ENCODE data around the gene WDR17. TPM values are rescaled to one million over a fixed set of nuclear protein-coding genes. Genes with fewer than 3 reads are reported as not detected.
"Not testable (repeated sequence)": the region's sequence is repeated elsewhere in the genome, so short reads cannot be mapped to it uniquely, and the experiment has no call there.

WDR17 gene
- total RNA-seq, 3 donors from 2014 or later = 1.7 to 4.3 (median 3.9) TPM

GRCh38 chr4:176189891-176190795, 124.5 kb downstream of the WDR17 start:
- ATAC-seq = no peak
- no peak for DNase-seq
- Mint-ChIP-seq H3K9me3 (no peaks in the 10 kb centered on the region), H3K36me3 (ENCODE audit: insufficient read depth) (no peaks in the 10 kb centered on the region), H3K4me3 (no peak overlapping the region), H3K27me3 (ENCODE audit: low read depth) (peaks cover 41% of the 10 kb centered on the region), H3K4me1 (ENCODE audit: low read depth) (peaks cover 20% of the 10 kb centered on the region)

DNA sequence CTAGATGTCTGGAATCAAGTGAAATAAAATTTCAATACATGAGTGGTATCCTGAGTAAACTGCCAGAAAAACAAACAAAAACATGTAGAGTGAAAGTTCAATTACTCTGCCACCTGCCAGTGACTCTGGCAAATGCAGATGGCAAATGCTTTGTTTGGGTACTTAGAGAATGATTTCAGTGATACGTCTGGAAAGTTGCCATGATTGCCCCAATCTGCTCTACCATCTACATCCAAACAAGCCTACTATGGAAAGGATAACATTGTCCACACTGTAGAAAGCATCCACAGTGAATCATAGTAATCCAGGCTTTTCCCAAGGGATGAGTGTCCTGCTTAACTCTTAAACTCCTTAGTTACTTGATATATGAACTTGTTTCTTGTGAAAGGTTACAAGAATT, 126.3 kb downstream of the WDR17 start:
- peaks cover 4% of the 10 kb centered on the region for H3K9me3 Mint-ChIP-seq
- H3K4me3 Mint-ChIP-seq = no peak overlapping the region
- no peak for ATAC-seq
- peaks cover 33% of the 10 kb centered on the region for H3K27me3 Mint-ChIP-seq (ENCODE audit: low read depth)
- peaks cover 30% of the 10 kb centered on the region for H3K4me1 Mint-ChIP-seq (ENCODE audit: low read depth)
- peaks cover 1% of the 10 kb centered on the region for H3K36me3 Mint-ChIP-seq (ENCODE audit: insufficient read depth)
- no peak for DNase-seq

DNA sequence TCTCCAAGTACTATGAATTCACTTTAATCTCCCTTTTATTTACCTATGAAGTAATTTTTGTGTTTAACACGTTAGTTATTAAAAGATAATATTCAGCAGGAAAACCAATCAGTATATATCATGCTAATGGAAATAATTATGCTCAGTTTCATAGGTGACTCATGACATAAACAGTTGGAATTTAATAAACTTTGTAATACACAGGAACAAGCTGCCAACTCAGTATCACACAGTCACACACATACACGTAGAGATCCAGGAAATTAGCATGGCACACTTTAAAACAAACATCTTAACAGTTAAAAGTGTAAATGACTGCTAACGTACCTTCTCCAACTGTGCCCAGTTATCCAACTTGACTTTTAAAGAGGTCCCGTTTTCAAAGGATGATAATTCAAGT, 127.5 kb downstream of the WDR17 start:
- H3K4me3 Mint-ChIP-seq = no peak overlapping the region
- peaks cover 36% of the 10 kb centered on the region for H3K27me3 Mint-ChIP-seq (ENCODE audit: low read depth)
- H3K4me1 Mint-ChIP-seq (ENCODE audit: low read depth) = peaks cover 28% of the 10 kb centered on the region
- DNase-seq = no peak
- H3K36me3 Mint-ChIP-seq (ENCODE audit: insufficient read depth) = peaks cover 1% of the 10 kb centered on the region
- H3K9me3 Mint-ChIP-seq = peaks cover 4% of the 10 kb centered on the region
- no peak for ATAC-seq

- ATAC-seq (peak; percentile 85 to 89), DNase-seq (no peak)
- H3K4me3 Mint-ChIP-seq = peak overlapping the region; percentile 65
- H3K9me3 Mint-ChIP-seq = peaks cover 4% of the 10 kb centered on the region
- peaks cover 34% of the 10 kb centered on the region for H3K27me3 Mint-ChIP-seq (ENCODE audit: low read depth)
- peaks cover 1% of the 10 kb centered on the region for H3K36me3 Mint-ChIP-seq (ENCODE audit: insufficient read depth)
- peaks cover 28% of the 10 kb centered on the region for H3K4me1 Mint-ChIP-seq (ENCODE audit: low read depth)
Observed at GRCh38 chr4:176193938-176194337, 128.3 kb downstream of the WDR17 start.

DNA sequence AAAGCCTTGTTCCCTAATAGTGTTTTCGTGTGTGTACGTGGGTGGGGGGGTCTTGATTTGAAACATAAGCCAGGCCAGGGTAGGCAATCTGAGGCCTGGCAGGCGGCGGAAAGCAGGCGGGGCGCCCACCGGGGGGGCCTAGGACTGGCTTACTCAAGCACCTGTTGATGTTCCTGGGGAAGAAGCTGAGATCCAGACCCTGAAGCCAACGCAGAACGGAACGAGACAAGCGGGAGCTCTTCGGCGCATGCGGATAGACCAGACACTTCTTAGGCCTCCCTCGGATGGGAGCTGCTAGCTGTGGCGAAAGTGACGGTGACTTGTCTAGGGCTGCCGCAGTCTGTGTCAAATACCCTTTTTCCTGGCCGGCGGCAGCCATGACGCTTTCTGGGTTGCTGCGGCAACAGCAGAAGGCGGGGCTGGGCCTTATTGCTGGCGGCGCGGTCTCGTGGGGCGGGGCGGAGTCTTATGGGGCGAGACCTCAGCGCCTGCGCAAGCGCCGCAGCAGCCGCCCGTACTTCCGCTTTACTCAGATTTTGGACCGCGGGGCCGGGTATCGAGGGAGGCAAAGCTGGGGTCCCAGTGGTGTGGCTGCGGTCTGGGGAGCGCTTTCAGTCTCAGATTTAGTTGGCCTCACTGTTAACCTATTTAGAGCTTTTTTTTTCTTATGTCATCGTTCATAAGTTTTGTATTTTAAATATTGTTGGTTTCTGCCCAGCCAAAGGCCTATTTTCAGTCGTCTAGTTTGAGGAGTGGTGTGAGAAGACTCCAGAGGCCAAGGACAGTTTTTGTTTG, 129.7 kb downstream of the WDR17 start, which contains the start of gene SPATA4:
SPATA4 (minus strand) TSS at position 402 of the 795 bp plus-strand sequence; CDS start at position 379, 23 bp downstream.
- Mint-ChIP-seq H3K4me1 (ENCODE audit: low read depth) (peaks cover 28% of the 10 kb centered on the region), H3K4me3 (peak within 1 kb of the TSS; percentile 72), H3K9me3 (peaks cover 4% of the 10 kb centered on the region), H3K36me3 (ENCODE audit: insufficient read depth) (peaks cover 1% of the 10 kb centered on the region), H3K27me3 (ENCODE audit: low read depth) (peaks cover 24% of the 10 kb centered on the region)
- DNase-seq (peak; percentile 91), ATAC-seq (peak; percentile 81 to 84)

DNA sequence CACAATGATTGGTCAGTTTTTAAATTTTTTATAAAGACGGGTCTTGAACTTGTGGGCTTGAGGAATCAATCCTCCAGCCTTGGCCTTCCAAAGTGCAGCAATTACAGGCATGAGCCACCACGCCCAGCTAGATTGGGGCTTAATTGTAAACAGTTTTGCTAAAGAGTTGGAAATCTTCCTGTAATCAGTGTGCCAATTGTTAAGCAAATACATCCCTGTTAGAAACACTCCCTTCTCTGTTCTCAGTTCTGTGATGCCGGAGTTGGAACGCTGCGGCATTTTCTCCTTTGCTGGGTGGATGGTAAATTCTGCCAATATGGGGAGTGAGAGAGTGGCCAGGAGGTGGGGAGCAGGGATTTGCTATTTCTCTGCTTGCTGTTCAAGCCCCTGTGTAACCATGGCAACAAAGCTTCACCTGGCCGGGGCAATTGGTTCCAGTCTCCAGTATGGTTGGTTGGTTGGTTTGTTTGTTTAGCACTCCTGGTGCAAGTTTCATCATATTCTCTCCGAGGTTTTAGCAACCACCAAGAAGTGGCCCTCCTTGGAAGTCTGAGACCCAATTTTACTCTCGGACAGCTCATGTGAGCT, 132.8 kb downstream of the WDR17 start:
- no peak for ATAC-seq
- H3K36me3 Mint-ChIP-seq (ENCODE audit: insufficient read depth) = peaks cover 1% of the 10 kb centered on the region
- H3K4me3 Mint-ChIP-seq = no peak overlapping the region
- peaks cover 4% of the 10 kb centered on the region for H3K9me3 Mint-ChIP-seq
- H3K27me3 Mint-ChIP-seq (ENCODE audit: low read depth) = peaks cover 14% of the 10 kb centered on the region
- no peak for DNase-seq
- H3K4me1 Mint-ChIP-seq (ENCODE audit: low read depth) = peaks cover 24% of the 10 kb centered on the region

DNA sequence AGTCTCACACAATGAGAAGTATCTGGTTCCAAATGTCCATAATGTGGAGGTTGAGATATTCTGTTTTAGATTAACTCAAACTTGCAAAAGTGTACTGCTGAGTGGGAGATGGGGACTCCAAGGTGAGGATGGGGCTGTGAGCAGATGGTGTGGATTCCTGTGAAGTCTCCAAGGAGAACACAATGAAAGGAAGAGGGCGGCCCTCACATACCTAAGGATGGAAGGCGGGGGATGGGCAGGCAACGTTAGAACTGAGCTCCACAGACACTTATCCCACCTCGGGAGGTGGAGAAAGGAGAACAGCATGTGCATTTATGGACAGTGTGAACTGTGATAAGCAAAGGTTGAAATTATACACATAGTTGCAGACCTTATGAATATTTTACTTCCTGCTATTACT, 139.7 kb downstream of the WDR17 start:
- no peaks in the 10 kb centered on the region for H3K36me3 Mint-ChIP-seq (ENCODE audit: insufficient read depth)
- DNase-seq (no peak), ATAC-seq (no peak)
- H3K4me3 Mint-ChIP-seq = no peak overlapping the region
- no peaks in the 10 kb centered on the region for H3K4me1 Mint-ChIP-seq (ENCODE audit: low read depth)
- peaks cover 43% of the 10 kb centered on the region for H3K27me3 Mint-ChIP-seq (ENCODE audit: low read depth)
- no peaks in the 10 kb centered on the region for H3K9me3 Mint-ChIP-seq

GRCh38 chr4:176207839-176208238, 142.2 kb downstream of the WDR17 start:
- H3K27me3 Mint-ChIP-seq (ENCODE audit: low read depth) = peaks cover 50% of the 10 kb centered on the region
- no peaks in the 10 kb centered on the region for H3K36me3 Mint-ChIP-seq (ENCODE audit: insufficient read depth)
- ATAC-seq (no peak), DNase-seq (no peak)
- H3K4me3 Mint-ChIP-seq = no peak overlapping the region
- H3K9me3 Mint-ChIP-seq = peaks cover 4% of the 10 kb centered on the region
- H3K4me1 Mint-ChIP-seq (ENCODE audit: low read depth) = no peaks in the 10 kb centered on the region

GRCh38 chr4:176209535-176209934, 143.9 kb downstream of the WDR17 start:
- Mint-ChIP-seq H3K27me3 (ENCODE audit: low read depth) (peaks cover 41% of the 10 kb centered on the region), H3K9me3 (peaks cover 4% of the 10 kb centered on the region), H3K4me3 (no peak overlapping the region), H3K36me3 (ENCODE audit: insufficient read depth) (no peaks in the 10 kb centered on the region), H3K4me1 (ENCODE audit: low read depth) (no peaks in the 10 kb centered on the region)
- DNase-seq (no peak), ATAC-seq (no peak)

- ATAC-seq = no peak
Observed at GRCh38 chr4:176210101-176210500, 144.5 kb downstream of the WDR17 start.

DNA sequence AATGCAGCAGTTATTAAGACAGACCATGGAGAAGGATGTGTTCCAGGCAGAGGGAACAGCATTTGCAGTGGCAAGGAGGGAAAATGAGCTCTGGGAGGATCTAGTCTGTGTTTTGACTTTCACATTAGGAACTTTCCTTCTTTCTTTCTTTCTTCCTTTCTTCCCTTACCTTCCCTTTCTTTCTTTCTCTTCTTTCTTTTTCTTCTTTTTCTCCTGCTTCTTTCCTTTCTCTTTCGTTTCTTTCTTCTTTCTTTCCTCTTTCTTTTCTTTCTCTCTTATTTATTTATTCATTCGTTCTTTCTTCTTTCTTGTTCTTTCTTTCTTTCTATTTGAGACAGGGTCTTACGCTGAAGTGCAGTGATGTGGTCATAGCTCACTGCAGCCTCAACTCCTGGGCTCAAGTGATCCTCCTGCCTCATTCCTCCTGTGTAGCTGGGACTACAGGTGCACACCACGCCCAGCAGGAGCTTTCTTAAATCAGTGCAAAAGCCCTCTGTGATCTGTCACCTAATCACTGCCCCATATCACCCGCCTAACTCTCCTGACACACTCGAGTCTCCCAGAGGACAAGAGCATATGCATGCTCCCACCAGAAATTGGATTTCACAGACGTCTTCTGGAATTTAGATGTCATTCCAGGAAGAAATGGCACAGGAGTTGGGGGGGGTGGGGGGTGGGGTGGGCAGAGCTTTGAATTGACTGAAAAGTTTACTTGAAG, 145.1 kb downstream of the WDR17 start:
- no peak for ATAC-seq
- no peaks in the 10 kb centered on the region for H3K4me1 Mint-ChIP-seq (ENCODE audit: low read depth)
- no peak overlapping the region for H3K4me3 Mint-ChIP-seq
- H3K27me3 Mint-ChIP-seq (ENCODE audit: low read depth) = peaks cover 34% of the 10 kb centered on the region
- no peak for DNase-seq
- H3K9me3 Mint-ChIP-seq = peaks cover 4% of the 10 kb centered on the region
- H3K36me3 Mint-ChIP-seq (ENCODE audit: insufficient read depth) = no peaks in the 10 kb centered on the region

More at GRCh38 chr4:176210101-176210500, 144.5 kb downstream of the WDR17 start:
- Mint-ChIP-seq H3K4me3 (no peak overlapping the region), H3K36me3 (ENCODE audit: insufficient read depth) (no peaks in the 10 kb centered on the region), H3K9me3 (peaks cover 4% of the 10 kb centered on the region), H3K4me1 (ENCODE audit: low read depth) (no peaks in the 10 kb centered on the region), H3K27me3 (ENCODE audit: low read depth) (peaks cover 38% of the 10 kb centered on the region)
- no peak for DNase-seq

- not testable (repeated sequence) for H3K36me3 Mint-ChIP-seq (ENCODE audit: insufficient read depth); H3K9me3 Mint-ChIP-seq; H3K4me1 Mint-ChIP-seq (ENCODE audit: low read depth); DNase-seq; H3K4me3 Mint-ChIP-seq; ATAC-seq
- peaks cover 21% of the 10 kb centered on the region for H3K27me3 Mint-ChIP-seq (ENCODE audit: low read depth)
Observed at GRCh38 chr4:176212351-176212750, 146.7 kb downstream of the WDR17 start.

DNA sequence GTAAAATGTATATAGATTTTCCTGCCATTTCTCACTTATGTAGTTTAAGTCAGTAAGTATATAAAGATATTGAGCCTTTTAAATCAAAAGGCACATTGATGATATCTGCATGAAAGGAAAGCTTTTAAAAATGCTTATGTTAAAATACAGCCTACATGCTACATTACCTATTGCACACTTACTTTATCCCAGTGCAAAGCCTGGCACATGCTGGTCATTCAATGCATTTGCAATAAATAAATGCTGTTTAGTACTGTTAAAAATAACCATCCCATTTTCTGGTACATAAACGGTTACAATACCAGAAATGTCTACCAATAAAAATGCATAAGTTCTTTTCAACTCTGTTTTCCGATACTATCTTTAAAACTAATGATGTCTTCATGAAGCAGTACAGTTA, 151.9 kb downstream of the WDR17 start:
- no peak for ATAC-seq
- Mint-ChIP-seq H3K36me3 (ENCODE audit: insufficient read depth) (no peaks in the 10 kb centered on the region), H3K27me3 (ENCODE audit: low read depth) (peaks cover 6% of the 10 kb centered on the region), H3K4me3 (no peak overlapping the region), H3K9me3 (peaks cover 2% of the 10 kb centered on the region), H3K4me1 (ENCODE audit: low read depth) (no peaks in the 10 kb centered on the region)
- DNase-seq = no peak

GRCh38 chr4:176222149-176222548, 156.5 kb downstream of the WDR17 start:
- DNase-seq = no peak
- ATAC-seq = no peak
- Mint-ChIP-seq H3K4me3 (no peak overlapping the region), H3K36me3 (ENCODE audit: insufficient read depth) (no peaks in the 10 kb centered on the region), H3K4me1 (ENCODE audit: low read depth) (no peaks in the 10 kb centered on the region), H3K9me3 (no peaks in the 10 kb centered on the region), H3K27me3 (ENCODE audit: low read depth) (peaks cover 7% of the 10 kb centered on the region)

All from activated T-cell treated with anti-CD3 and anti-CD28 coated beads, Interleukin-2, amount 50 U/mL, for 4 hours (primary cell).